SH-SY5Y (cell line): ENCODE results near the gene TMEM38B.

Experiments used
- GATA2 ChIP-seq: IDR thresholded peaks from 2 replicates; pipeline ENCODE4 v1.6.1; 2011; ENCODE audit warnings: mild to moderate bottlenecking, low read depth, low read length
- GATA3 ChIP-seq: IDR thresholded peaks from 2 replicates; pipeline ENCODE4 v1.6.1; 2011; ENCODE audit warnings: low read depth, mild to moderate bottlenecking, low read length, moderate library complexity

GRCh38 chr9:105672711-105673234, 21.6 kb upstream of the TMEM38B start:
- TF ChIP-seq GATA2 (peak; percentile 53; the same call in 1 of the 2 replicates), GATA3 (peak; percentile 40; the same call in 1 of the 2 replicates)
